K562 treated with DMSO at 1 percent for 48 hours (cell line): Measurements from ENCODE around the gene DTWD2. TPM values are rescaled to one million over a fixed set of nuclear protein-coding genes. Genes with fewer than 3 reads are reported as not detected.

Experiments
- total RNA-seq: library from RNA; unstranded; fragments of 300-600 nt; gene quantifications from 2 replicates; pipeline ENCODE4 v1.2.3, GENCODE V29; 2022; ENCODE audit warnings: low replicate concordance; ENCODE audit errors: extremely low read depth

The DTWD2 gene, protein sequence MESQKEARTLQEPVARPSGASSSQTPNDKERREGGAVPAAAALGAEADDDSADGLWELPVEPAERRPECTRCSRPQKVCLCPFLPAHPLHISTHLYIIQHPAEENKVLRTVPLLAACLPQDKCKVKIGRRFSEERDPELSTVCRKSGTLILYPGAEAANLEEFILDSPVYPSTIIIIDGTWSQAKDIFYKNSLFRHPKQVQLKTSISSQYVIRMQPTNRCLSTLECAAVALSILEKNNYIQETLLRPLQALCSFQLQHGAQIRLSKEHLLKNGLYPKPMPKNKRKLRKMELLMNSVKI
- total RNA-seq: not detected in 2 replicates

DNA sequence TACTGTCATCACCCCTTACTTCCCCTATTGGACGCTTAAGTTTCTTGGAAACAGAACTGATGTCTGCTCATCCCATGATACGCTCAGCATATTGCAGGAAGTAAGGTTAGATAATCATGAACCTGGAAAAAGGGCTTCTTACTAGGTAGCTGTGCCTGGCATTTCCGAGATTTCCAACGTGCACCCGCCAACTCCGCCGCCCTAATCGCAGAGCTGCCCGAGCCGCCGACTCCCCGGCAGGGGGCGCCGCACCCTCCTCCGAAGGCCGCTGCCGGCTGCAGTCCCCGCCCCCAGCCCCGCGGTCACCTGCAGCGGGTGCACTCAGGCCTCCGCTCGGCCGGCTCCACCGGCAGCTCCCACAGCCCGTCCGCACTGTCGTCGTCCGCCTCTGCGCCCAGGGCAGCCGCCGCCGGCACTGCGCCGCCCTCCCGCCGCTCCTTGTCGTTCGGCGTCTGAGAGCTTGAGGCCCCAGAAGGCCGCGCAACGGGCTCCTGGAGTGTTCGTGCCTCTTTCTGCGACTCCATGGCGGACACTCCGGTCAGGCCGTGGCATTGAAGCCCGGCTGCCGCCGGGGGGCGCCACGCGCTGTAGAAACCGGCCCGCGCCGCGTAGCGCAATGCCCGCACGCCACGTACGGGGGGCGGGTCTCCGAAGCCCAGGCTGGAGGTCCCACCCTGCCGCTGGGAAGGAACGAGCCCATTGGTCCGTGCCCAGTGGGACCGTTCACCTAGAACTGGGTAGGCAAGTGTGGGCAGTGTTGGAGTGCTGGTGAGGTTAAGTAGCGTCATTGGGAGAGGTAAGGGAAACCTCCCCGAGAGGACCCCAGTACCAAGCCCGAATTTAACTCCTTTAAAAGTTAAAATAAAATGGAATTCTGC, at the start of gene DTWD2:
DTWD2 (minus strand) TSS at position 560 of the 878 bp plus-strand sequence; CDS start at position 524, 36 bp downstream.

Other genes with a start within 250 kb of the DTWD2 start
- gene DMXL1, start 82.5 kb upstream of the DTWD2 start, total RNA-seq: not detected in 2 replicates